Neural progenitor cell (in vitro differentiated cells): Measurements from ENCODE around the gene SFSWAP. TPM values are rescaled to one million over a fixed set of nuclear protein-coding genes. Genes with fewer than 3 reads are reported as not detected.

Experiments used
- DNase-seq: peaks from one replicate; pipeline ENCODE4 v3.0.0-alpha.2; 2016; ENCODE audit warnings: low spot score
- H2AFZ ChIP-seq: fragments of 200-600 bp; sonication (generic); replicated peaks from 2 replicates; pipeline ENCODE4 v1.6.1; 2016; ENCODE audit warnings: antibody characterized with exemption
- H3F3A ChIP-seq: fragments of 200-600 bp; sonication (generic); 2 replicates; pipeline ENCODE4 v1.6.1; 2016; ENCODE audit warnings: antibody characterized with exemption, low read depth
- H3K27ac ChIP-seq: fragments of 200-600 bp; sonication (generic); 2 replicates; pipeline ENCODE4 v1.5.1; 2016; ENCODE audit warnings: mild to moderate bottlenecking
- H3K27me3 ChIP-seq: fragments of 200-600 bp; sonication (generic); 2 replicates; pipeline ENCODE4 v1.6.1; 2016; ENCODE audit warnings: mild to moderate bottlenecking, moderate library complexity
- H3K36me3 ChIP-seq: fragments of 200-600 bp; sonication (generic); 2 replicates; pipeline ENCODE4 v1.5.1; 2016
- H3K4me1 ChIP-seq: fragments of 200-600 bp; sonication (generic); 2 replicates; pipeline ENCODE4 v1.6.1; 2016; ENCODE audit warnings: mixed run types
- H3K4me2 ChIP-seq: fragments of 200-600 bp; sonication (generic); 2 replicates; pipeline ENCODE4 v1.6.1; 2016
- H3K4me3 ChIP-seq: fragments of 200-600 bp; sonication (generic); 2 replicates; pipeline ENCODE4 v1.5.1; 2016
- H3K79me2 ChIP-seq: fragments of 200-600 bp; sonication (generic); 2 replicates; pipeline ENCODE4 v1.6.1; 2016; ENCODE audit warnings: low read depth
- H3K9ac ChIP-seq: fragments of 200-600 bp; sonication (generic); 2 replicates; pipeline ENCODE4 v1.6.1; 2016
- H3K9me3 ChIP-seq: fragments of 200-600 bp; sonication (generic); 2 replicates; pipeline ENCODE4 v1.5.1; 2016; ENCODE audit warnings: low read depth
- H4K20me1 ChIP-seq: fragments of 200-600 bp; sonication (generic); 2 replicates; pipeline ENCODE4 v1.6.1; 2016; ENCODE audit warnings: low read depth
- H3K27ac Mint-ChIP-seq: 3 replicates; pipeline ENCODE4 v1.8.0; 2021; ENCODE audit warnings: mixed read lengths
- H3K27me3 Mint-ChIP-seq: 2 replicates; pipeline ENCODE4 v1.8.0; 2022; ENCODE audit warnings: low read depth, mild to moderate bottlenecking, inconsistent platforms, moderate library complexity, mixed read lengths; ENCODE audit not compliant: insufficient read depth
- H3K36me3 Mint-ChIP-seq: 3 replicates; pipeline ENCODE4 v1.8.0; 2021; ENCODE audit warnings: mixed read lengths
- H3K4me1 Mint-ChIP-seq: 3 replicates; pipeline ENCODE4 v1.8.0; 2021; ENCODE audit warnings: mixed read lengths
- H3K4me3 Mint-ChIP-seq: 3 replicates; pipeline ENCODE4 v1.8.0; 2021; ENCODE audit warnings: mild to moderate bottlenecking, moderate library complexity, mixed read lengths
- H3K9me3 Mint-ChIP-seq: 3 replicates; pipeline ENCODE4 v1.8.0; 2020; ENCODE audit warnings: mixed read lengths
- EZH2 ChIP-seq: fragments of 200-600 bp; sonication (generic); IDR thresholded peaks from 2 replicates; pipeline ENCODE4 v1.6.1; 2017; ENCODE audit warnings: antibody characterized with exemption, mild to moderate bottlenecking, moderate library complexity
- EZH2phosphoT487 ChIP-seq: fragments of 200-600 bp; sonication (generic); IDR thresholded peaks from 2 replicates; pipeline ENCODE4 v1.6.1; 2017; ENCODE audit warnings: antibody characterized with exemption
- total RNA-seq: library from RNA; depleted of rRNA; stranded (reverse); fragments of >200 nt; gene quantifications from 2 replicates; pipeline ENCODE4 v1.2.3, GENCODE V29; 2015; ENCODE audit warnings: low replicate concordance
- TF ChIP-seq, protein P1 (sequence below): fragments of 200-600 bp; sonication (generic); IDR thresholded peaks from 2 replicates; pipeline ENCODE4 v1.5.1; 2017; ENCODE audit warnings: antibody characterized with exemption, mild to moderate bottlenecking

The SFSWAP gene
- total RNA-seq, 1 donor from 2014 or later, result 37.0 TPM

DNA sequence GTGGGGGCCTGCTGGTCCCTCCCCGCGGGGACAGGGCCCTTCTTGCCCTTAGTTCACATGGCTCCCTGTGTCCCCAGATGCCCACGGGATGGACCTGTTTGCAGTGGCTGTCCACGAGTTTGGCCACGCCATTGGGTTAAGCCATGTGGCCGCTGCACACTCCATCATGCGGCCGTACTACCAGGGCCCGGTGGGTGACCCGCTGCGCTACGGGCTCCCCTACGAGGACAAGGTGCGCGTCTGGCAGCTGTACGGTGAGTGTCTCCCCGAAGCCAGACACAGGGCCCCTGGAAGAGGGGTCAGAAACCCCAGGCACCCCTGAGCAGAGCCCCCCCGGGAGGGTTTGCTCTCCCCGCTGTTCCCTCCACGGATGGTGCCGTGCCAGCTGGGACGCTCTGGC lies 130.7 kb downstream of the SFSWAP start:
- Mint-ChIP-seq H3K27ac (no peak overlapping the region), H3K9me3 (no peaks in the 10 kb centered on the region), H3K4me3 (no peak overlapping the region), H3K4me1 (no peaks in the 10 kb centered on the region), H3K36me3 (no peaks in the 10 kb centered on the region), H3K27me3 (peaks cover 2% of the 10 kb centered on the region)
- Histone ChIP-seq H3K36me3 (no peaks in the 10 kb centered on the region), H3K4me3 (no peak overlapping the region), H3K79me2 (no peaks in the 10 kb centered on the region), H3K9me3 (no peaks in the 10 kb centered on the region), H3K27ac (no peak overlapping the region), H3F3A (no peaks in the 10 kb centered on the region), H3K4me1 (no peaks in the 10 kb centered on the region), H4K20me1 (no peaks in the 10 kb centered on the region), H3K9ac (no peak overlapping the region), H3K4me2 (no peak overlapping the region), H3K27me3 (no peaks in the 10 kb centered on the region), H2AFZ (no peak overlapping the region)
- TF ChIP-seq EZH2phosphoT487, result no peak
- TF ChIP-seq, protein P1, sequence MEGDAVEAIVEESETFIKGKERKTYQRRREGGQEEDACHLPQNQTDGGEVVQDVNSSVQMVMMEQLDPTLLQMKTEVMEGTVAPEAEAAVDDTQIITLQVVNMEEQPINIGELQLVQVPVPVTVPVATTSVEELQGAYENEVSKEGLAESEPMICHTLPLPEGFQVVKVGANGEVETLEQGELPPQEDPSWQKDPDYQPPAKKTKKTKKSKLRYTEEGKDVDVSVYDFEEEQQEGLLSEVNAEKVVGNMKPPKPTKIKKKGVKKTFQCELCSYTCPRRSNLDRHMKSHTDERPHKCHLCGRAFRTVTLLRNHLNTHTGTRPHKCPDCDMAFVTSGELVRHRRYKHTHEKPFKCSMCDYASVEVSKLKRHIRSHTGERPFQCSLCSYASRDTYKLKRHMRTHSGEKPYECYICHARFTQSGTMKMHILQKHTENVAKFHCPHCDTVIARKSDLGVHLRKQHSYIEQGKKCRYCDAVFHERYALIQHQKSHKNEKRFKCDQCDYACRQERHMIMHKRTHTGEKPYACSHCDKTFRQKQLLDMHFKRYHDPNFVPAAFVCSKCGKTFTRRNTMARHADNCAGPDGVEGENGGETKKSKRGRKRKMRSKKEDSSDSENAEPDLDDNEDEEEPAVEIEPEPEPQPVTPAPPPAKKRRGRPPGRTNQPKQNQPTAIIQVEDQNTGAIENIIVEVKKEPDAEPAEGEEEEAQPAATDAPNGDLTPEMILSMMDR, result no peak
- no peak for TF ChIP-seq EZH2
- DNase-seq, result no peak

DNA sequence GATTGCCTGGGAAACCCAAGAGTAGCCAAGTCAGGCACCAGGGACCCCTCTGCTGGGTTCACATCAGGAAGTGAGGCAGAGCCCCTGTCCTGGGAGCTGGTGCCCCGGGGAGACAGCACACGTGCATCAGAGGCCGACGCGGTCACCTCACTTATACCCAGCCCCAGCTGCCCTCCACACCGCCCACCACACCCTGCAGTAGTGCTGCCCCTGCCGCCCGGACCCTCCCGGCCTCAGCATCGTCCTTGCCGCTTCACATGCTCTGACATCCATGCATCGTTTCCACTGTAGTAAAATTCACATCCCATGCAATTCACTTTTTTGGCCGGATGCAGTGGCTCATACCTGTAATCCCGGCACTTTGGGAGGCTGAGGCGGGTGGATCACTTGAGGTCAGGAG lies 131.3 kb downstream of the SFSWAP start:
- Histone ChIP-seq H3K4me3 (no peak overlapping the region), H3K4me1 (no peaks in the 10 kb centered on the region), H3K79me2 (no peaks in the 10 kb centered on the region), H3K4me2 (no peak overlapping the region), H3F3A (no peaks in the 10 kb centered on the region), H3K27me3 (no peaks in the 10 kb centered on the region), H3K27ac (no peak overlapping the region), H4K20me1 (no peaks in the 10 kb centered on the region), H3K36me3 (no peaks in the 10 kb centered on the region), H3K9me3 (no peaks in the 10 kb centered on the region), H2AFZ (no peak overlapping the region), H3K9ac (no peak overlapping the region)
- no peaks in the 10 kb centered on the region for H3K4me1 Mint-ChIP-seq
- no peak overlapping the region for H3K27ac Mint-ChIP-seq
- peaks cover 3% of the 10 kb centered on the region for H3K27me3 Mint-ChIP-seq
- TF ChIP-seq, protein P1, result no peak
- TF ChIP-seq EZH2 (no peak), EZH2phosphoT487 (no peak)
- no peak overlapping the region for H3K4me3 Mint-ChIP-seq
- no peaks in the 10 kb centered on the region for H3K36me3 Mint-ChIP-seq
- DNase-seq, result no peak
- H3K9me3 Mint-ChIP-seq, result no peaks in the 10 kb centered on the region

DNA sequence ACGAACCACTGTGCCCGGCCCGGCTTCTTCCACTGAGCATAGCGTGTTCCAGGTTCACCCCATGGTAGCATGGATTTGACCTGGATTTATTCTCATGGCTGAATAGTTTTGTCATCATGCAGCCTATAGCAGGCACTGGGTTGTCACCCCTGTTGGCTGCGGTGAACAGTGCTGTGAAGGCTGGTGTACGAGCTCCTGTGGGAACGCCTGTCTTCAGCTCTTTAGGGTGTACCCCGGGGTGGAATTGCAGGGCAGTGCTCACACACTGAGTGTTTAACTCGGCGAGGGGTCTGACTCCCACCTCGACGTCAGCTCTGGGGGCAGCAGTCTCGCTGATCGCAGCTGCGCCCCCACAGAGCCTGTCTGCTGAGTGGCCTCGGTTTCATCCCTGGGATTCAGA lies 132.6 kb downstream of the SFSWAP start:
- H3K4me2 ChIP-seq, result no peak overlapping the region
- no peak for DNase-seq
- no peaks in the 10 kb centered on the region for H3K36me3 ChIP-seq
- H3K36me3 Mint-ChIP-seq, result no peaks in the 10 kb centered on the region
- no peak for TF ChIP-seq EZH2phosphoT487
- TF ChIP-seq EZH2, result no peak
- TF ChIP-seq, protein P1, result no peak
- no peak overlapping the region for H2AFZ ChIP-seq
- H3F3A ChIP-seq, result no peaks in the 10 kb centered on the region
- no peaks in the 10 kb centered on the region for H4K20me1 ChIP-seq
- no peaks in the 10 kb centered on the region for H3K4me1 Mint-ChIP-seq
- no peaks in the 10 kb centered on the region for H3K4me1 ChIP-seq
- H3K79me2 ChIP-seq, result no peaks in the 10 kb centered on the region
- H3K27me3 ChIP-seq, result no peaks in the 10 kb centered on the region
- H3K9me3 ChIP-seq, result no peaks in the 10 kb centered on the region
- H3K27ac ChIP-seq, result no peak overlapping the region
- H3K9ac ChIP-seq, result no peak overlapping the region
- H3K9me3 Mint-ChIP-seq, result no peaks in the 10 kb centered on the region
- no peak overlapping the region for H3K4me3 ChIP-seq
- peaks cover 6% of the 10 kb centered on the region for H3K27me3 Mint-ChIP-seq
- no peak overlapping the region for H3K4me3 Mint-ChIP-seq
- no peak overlapping the region for H3K27ac Mint-ChIP-seq

DNA sequence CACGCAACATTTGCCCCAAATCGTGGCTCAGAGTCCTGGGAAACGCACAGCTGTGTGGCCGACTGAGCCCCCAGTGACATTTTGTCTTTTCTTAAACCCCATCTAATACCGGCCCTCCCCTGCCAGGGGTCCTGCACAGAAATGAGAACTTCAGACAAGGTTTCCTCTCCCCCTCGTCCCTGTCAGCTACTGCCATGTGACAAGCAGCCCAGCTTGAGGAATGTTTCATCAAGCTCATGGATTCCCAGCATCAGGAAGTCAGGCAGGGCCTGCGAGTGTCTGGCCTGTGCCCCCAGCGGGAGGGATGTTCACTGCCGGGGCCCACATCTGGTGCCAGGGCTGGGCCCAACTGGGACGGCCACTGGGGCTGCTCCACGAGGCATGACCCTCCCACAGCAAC lies 133.2 kb downstream of the SFSWAP start:
- H3K27ac Mint-ChIP-seq, result no peak overlapping the region
- H3K36me3 Mint-ChIP-seq, result no peaks in the 10 kb centered on the region

More for the DNA sequence above, 133.2 kb downstream of the SFSWAP start:
- no peaks in the 10 kb centered on the region for H3K36me3 ChIP-seq
- H3K27ac ChIP-seq, result no peak overlapping the region
- no peak overlapping the region for H3K4me2 ChIP-seq
- no peak for DNase-seq
- no peaks in the 10 kb centered on the region for H3K27me3 ChIP-seq
- no peak overlapping the region for H3K4me3 Mint-ChIP-seq
- no peaks in the 10 kb centered on the region for H3F3A ChIP-seq
- no peak overlapping the region for H2AFZ ChIP-seq
- H4K20me1 ChIP-seq, result no peaks in the 10 kb centered on the region
- no peak overlapping the region for H3K9ac ChIP-seq
- no peaks in the 10 kb centered on the region for H3K4me1 Mint-ChIP-seq
- H3K79me2 ChIP-seq, result no peaks in the 10 kb centered on the region
- TF ChIP-seq, protein P1, result no peak
- no peak for TF ChIP-seq EZH2
- TF ChIP-seq EZH2phosphoT487, result no peak
- peaks cover 6% of the 10 kb centered on the region for H3K27me3 Mint-ChIP-seq
- no peaks in the 10 kb centered on the region for H3K9me3 ChIP-seq
- H3K4me3 ChIP-seq, result no peak overlapping the region
- H3K9me3 Mint-ChIP-seq, result no peaks in the 10 kb centered on the region
- H3K4me1 ChIP-seq, result no peaks in the 10 kb centered on the region
